K562 (cell line): ENCODE measurements around the gene ADNP. TPM values are rescaled to one million over a fixed set of nuclear protein-coding genes. Genes with fewer than 3 reads are reported as not detected.
A peak's percentile ranks its signal among the peaks of the same experiment; 100 is the strongest.

Experiments
- CHD2 ChIP-seq: IDR thresholded peaks from 2 replicates; pipeline ENCODE4 v1.6.1; 2011; ENCODE audit warnings: low read depth, low read length
- CREB3 ChIP-seq: fragments of 450-650 bp; conservative IDR thresholded peaks from 2 replicates; pipeline ENCODE4 v1.6.1; 2016; ENCODE audit warnings: missing genetic modification characterization, low read depth, mild to moderate bottlenecking, missing compliant biosample characterization, moderate library complexity
- GTF2E2 ChIP-seq: fragments of 200-800 bp; sonication (Bioruptor generic); IDR thresholded peaks from 2 replicates; pipeline ENCODE4 v1.6.1; 2016; ENCODE audit warnings: missing genetic modification characterization, missing compliant biosample characterization
- KDM4B ChIP-seq, 2 experiments: fragments of 450-650 bp in 1 of 2; sonication (generic) in 1 of 2; IDR thresholded peaks; 2 replicates each; pipeline ENCODE4 v1.6.1; 2016 to 2017; ENCODE audit warnings: borderline replicate concordance in 2 of 2, antibody characterized with exemption in 1 of 2, low read depth in 1 of 2, mild to moderate bottlenecking in 1 of 2
- LCOR ChIP-seq: sonication (generic); formaldehyde crosslinking; IDR thresholded peaks from 2 replicates; pipeline ENCODE4 v1.8.0; 2022; ENCODE audit warnings: mild to moderate bottlenecking, missing genetic modification reagents
- PRMT5 ChIP-seq: sonication (generic); formaldehyde crosslinking; IDR thresholded peaks from 2 replicates; pipeline ENCODE4 v1.5.0; 2020; ENCODE audit warnings: missing genetic modification reagents
- SETDB1 ChIP-seq: IDR thresholded peaks from one replicate; pipeline ENCODE4 v1.6.1; 2012; ENCODE audit warnings: low read length, control low read depth, inconsistent platforms
- TARDBP ChIP-seq: fragments of 450-650 bp; IDR thresholded peaks from 2 replicates; pipeline ENCODE4 v1.6.1; 2016
- XRCC3 ChIP-seq: fragments of 450-650 bp; IDR thresholded peaks from 2 replicates; pipeline ENCODE4 v1.6.1; 2017; ENCODE audit warnings: mild to moderate bottlenecking, moderate library complexity
- ZNF232 ChIP-seq: sonication (generic); formaldehyde crosslinking; IDR thresholded peaks from 2 replicates; pipeline ENCODE4 v1.8.0; 2022; ENCODE audit warnings: mild to moderate bottlenecking, missing genetic modification reagents
- ZNF274 ChIP-seq: IDR thresholded peaks from 2 replicates; pipeline ENCODE4 v1.6.1; 2011; ENCODE audit warnings: low read depth, mild to moderate bottlenecking, low read length, moderate library complexity, borderline replicate concordance
- ZNF3 ChIP-seq: fragments of 250-450 bp; sonication (Bioruptor Pico); IDR thresholded peaks from 2 replicates; pipeline ENCODE4 v1.5.0; 2021; ENCODE audit warnings: mild to moderate bottlenecking, moderate library complexity
- ZNF407 ChIP-seq: fragments of 450-650 bp; IDR thresholded peaks from 2 replicates; pipeline ENCODE4 v1.6.1; 2016; ENCODE audit warnings: low read depth
- ZNF696 ChIP-seq: fragments of 250-450 bp; sonication (Bioruptor Pico); conservative IDR thresholded peaks from 2 replicates; pipeline ENCODE4 v1.4.0; 2020; ENCODE audit warnings: mild to moderate bottlenecking, moderate library complexity
- ZNF707 ChIP-seq: fragments of 250-450 bp; sonication (Bioruptor Pico); conservative IDR thresholded peaks from 2 replicates; pipeline ENCODE4 v1.8.0; 2022; ENCODE audit warnings: inconsistent platforms, mild to moderate bottlenecking, moderate library complexity
- polyA plus RNA-seq, 8 experiments: library from polyadenylated mRNA; depleted of rRNA in 4 of 8; stranded (reverse) in 5 of 8; unstranded in 3 of 8; fragments of >200 nt; fragmentation: Nextera tagmentation in 2 of 8; fragmentation: Illumina TruSeq in 1 of 8; extraction: Ambion mirVana in 2 of 8; extraction: Trizol in 1 of 8; gene quantifications; 2 replicates each; pipeline versions ENCODE4 v1.2.1 to v1.2.3, GENCODE V29; 2011 to 2014; ENCODE audit warnings: inconsistent platforms in 1 of 8, missing spikeins in 1 of 8
- total RNA-seq, 7 experiments: library from RNA; depleted of rRNA in 6 of 7; stranded (reverse); fragments of >200 nt in 6 of 7; fragmentation: Illumina TruSeq in 2 of 7; extraction: Trizol in 2 of 7; gene quantifications; 2 replicates each; pipeline versions ENCODE4 v1.2.1 to v1.2.3, GENCODE V29; 2011 to 2021; ENCODE audit warnings: low replicate concordance in 1 of 7
- TF ChIP-seq, protein P1 (sequence below): fragments of 250-450 bp; sonication (Bioruptor Pico); IDR thresholded peaks from 2 replicates; pipeline ENCODE4 v1.4.0; 2020; ENCODE audit warnings: mild to moderate bottlenecking, moderate library complexity
- TF ChIP-seq, protein P2 (sequence below): sonication (generic); formaldehyde crosslinking; IDR thresholded peaks from 2 replicates; pipeline ENCODE4 v1.8.1; 2022; ENCODE audit warnings: missing genetic modification reagents

Gene ADNP
- total and polyA plus RNA-seq, 9 of the 15 experiments (the other 6 are each of a cell fraction or from before 2014, with no cell fraction given): 17.8 to 59.9 (median 25.3) TPM

- TF ChIP-seq TARDBP: no peak; the same call in 1 of the 2 replicates
- TF ChIP-seq PRMT5 (CRISPR knock-in tag): no peak
- TF ChIP-seq, protein P1, sequence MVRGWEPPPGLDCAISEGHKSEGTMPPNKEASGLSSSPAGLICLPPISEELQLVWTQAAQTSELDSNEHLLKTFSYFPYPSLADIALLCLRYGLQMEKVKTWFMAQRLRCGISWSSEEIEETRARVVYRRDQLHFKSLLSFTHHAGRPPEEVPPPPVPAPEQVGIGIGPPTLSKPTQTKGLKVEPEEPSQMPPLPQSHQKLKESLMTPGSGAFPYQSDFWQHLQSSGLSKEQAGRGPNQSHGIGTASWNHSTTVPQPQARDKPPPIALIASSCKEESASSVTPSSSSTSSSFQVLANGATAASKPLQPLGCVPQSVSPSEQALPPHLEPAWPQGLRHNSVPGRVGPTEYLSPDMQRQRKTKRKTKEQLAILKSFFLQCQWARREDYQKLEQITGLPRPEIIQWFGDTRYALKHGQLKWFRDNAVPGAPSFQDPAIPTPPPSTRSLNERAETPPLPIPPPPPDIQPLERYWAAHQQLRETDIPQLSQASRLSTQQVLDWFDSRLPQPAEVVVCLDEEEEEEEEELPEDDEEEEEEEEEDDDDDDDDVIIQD (CRISPR knock-in tag): no peak
- no peak for TF ChIP-seq CHD2
- no peak for TF ChIP-seq ZNF232 (CRISPR knock-in tag)
- TF ChIP-seq ZNF707: no peak
- TF ChIP-seq LCOR (CRISPR knock-in tag): peak; percentile 69
- no peak for TF ChIP-seq KDM4B (IDR thresholded peaks at IDR 0.05; ENCODE audit: borderline replicate concordance in 2 of 2, low read depth in 1 of 2)
- no peak for TF ChIP-seq XRCC3
- TF ChIP-seq ZNF407: no peak
- no peak for TF ChIP-seq CREB3 (tag)
- TF ChIP-seq, protein P2, sequence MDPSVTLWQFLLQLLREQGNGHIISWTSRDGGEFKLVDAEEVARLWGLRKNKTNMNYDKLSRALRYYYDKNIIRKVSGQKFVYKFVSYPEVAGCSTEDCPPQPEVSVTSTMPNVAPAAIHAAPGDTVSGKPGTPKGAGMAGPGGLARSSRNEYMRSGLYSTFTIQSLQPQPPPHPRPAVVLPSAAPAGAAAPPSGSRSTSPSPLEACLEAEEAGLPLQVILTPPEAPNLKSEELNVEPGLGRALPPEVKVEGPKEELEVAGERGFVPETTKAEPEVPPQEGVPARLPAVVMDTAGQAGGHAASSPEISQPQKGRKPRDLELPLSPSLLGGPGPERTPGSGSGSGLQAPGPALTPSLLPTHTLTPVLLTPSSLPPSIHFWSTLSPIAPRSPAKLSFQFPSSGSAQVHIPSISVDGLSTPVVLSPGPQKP (CRISPR knock-in tag): no peak
- no peak for TF ChIP-seq ZNF274
- TF ChIP-seq ZNF3 (CRISPR knock-in tag): no peak
- TF ChIP-seq GTF2E2 (tag): no peak; the same call in 1 of the 2 replicates
- TF ChIP-seq SETDB1: no peak
- no peak for TF ChIP-seq ZNF696
These were observed 27.7 kb downstream of the ADNP start (continued) for GRCh38 chr20:50903353-50904051.
